ENCODE measurements around the gene HSD11B2. TPM values are rescaled to one million over a fixed set of nuclear protein-coding genes. Genes with fewer than 3 reads are reported as not detected.

The HSD11B2 gene
- total and polyA plus RNA-seq, 2 donors (not counting 1 experiment from before 2014, with no cell fraction given), result 0.15 TPM; not detected in 1

DNA sequence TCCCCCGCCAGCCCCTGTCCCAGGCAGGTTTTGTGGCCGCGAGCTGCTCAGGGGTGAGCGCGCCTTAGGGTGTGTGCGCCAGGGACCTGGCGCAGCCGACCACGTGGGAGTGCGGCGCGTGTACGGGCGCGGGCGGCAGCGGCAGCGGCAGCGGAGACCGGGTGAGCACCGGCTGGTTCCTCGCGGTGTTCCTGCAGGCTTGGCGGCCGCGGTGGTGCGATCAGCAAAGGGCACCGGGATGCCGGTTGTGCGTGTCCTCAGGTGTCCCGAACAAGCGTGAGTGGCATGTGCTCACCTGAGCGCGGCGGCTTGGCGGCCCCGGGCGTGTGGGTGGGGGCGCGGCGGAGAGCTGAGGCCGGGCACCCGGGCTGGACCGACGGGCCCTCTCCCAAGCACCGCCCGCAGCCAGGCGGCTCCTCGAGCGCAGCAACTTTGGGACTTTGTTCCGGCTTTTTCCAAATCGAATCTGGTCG, 381 bp upstream of the HSD11B2 start:
- Histone ChIP-seq H4K20me1 (ENCODE audit: control insufficient read depth, extremely low read depth, insufficient read depth, low read length) (no peaks in the 10 kb centered on the region), H3K9me3 (ENCODE audit: control insufficient read depth, insufficient read depth, low read depth, low read length) (no peaks in the 10 kb centered on the region), H3K4me2 (ENCODE audit: extremely low read depth, insufficient read depth, low read length) (peak overlapping the region; percentile 64), H3K27ac (ENCODE audit: insufficient read depth, low read length) (no peak overlapping the region), H3K79me2 (ENCODE audit: control insufficient read depth, insufficient read depth, low read length) (no peaks in the 10 kb centered on the region), H3K27me3 (ENCODE audit: control insufficient read depth, insufficient read depth, low read length) (peaks cover 27% of the 10 kb centered on the region), H3K4me1 (ENCODE audit: control insufficient read depth, extremely low read depth, insufficient read depth, low read length) (peaks cover 5% of the 10 kb centered on the region), H3K9ac (ENCODE audit: insufficient read depth, low read length) (no peak overlapping the region), H3K4me3 (replicated peaks in 1 of 4; ENCODE audit: control extremely low read depth in 1 of 4, insufficient read depth in 1 of 4, low read depth in 3 of 4, low read length in 4 of 4) (peak overlapping the region in 2 of 4 experiments; percentile 4 to 37), H2AFZ (ENCODE audit: low read length) (no peak overlapping the region), H3K36me3 (ENCODE audit: control insufficient read depth, insufficient read depth, low read length) (no peaks in the 10 kb centered on the region)
- TF ChIP-seq, protein P1, sequence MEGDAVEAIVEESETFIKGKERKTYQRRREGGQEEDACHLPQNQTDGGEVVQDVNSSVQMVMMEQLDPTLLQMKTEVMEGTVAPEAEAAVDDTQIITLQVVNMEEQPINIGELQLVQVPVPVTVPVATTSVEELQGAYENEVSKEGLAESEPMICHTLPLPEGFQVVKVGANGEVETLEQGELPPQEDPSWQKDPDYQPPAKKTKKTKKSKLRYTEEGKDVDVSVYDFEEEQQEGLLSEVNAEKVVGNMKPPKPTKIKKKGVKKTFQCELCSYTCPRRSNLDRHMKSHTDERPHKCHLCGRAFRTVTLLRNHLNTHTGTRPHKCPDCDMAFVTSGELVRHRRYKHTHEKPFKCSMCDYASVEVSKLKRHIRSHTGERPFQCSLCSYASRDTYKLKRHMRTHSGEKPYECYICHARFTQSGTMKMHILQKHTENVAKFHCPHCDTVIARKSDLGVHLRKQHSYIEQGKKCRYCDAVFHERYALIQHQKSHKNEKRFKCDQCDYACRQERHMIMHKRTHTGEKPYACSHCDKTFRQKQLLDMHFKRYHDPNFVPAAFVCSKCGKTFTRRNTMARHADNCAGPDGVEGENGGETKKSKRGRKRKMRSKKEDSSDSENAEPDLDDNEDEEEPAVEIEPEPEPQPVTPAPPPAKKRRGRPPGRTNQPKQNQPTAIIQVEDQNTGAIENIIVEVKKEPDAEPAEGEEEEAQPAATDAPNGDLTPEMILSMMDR (conservative IDR thresholded peaks at IDR 0.05 in 1 of 2, IDR thresholded peaks at IDR 0.05 in 1 of 2; ENCODE audit: low read depth in 1 of 2, low read length in 2 of 2), result no peak
- TF ChIP-seq EZH2 (IDR thresholded peaks at IDR 0.05; ENCODE audit: low read length, missing control alignments), result peak; percentile 92
- no peak for DNase-seq (ENCODE audit: low read depth in 2 of 2)

DNA sequence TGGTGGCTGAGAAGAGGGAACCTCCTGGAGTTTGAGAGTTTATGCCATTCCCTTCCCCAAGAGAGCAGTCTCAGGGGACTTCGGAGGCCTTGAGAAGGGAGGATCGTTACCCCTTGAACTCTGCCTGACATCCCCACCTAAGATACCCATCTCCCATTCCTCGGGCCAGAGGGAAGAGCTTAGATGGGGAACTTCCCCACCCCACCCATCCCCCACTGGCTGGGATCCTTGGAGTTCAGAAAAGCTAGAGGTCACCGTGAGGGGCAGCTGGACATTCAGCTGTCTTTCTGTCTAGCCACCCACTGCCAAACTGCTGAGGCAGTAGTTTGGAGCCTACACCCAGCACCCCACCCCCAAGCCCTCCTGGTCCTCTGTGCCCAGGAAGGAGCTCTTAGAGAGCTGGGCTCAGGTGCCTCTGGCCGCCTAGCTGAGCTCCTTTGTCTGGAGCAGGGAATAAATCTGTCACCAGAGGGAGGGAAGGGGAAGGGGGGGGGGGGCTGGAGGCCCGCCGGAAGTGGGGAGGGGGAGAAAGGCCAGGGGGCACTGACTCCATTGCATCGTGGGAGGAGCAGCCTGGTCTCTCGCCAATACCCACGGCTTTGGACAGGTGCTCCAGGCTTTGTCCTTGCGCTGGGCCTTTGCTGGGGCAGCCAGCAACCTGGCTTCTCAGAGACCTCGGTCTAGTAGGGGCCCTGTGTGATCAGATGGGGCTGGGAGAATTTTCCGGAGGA, 1.0 kb downstream of the HSD11B2 start:
- peak overlapping the region in 3 of 4 experiments; percentile 31 to 42 (median 34) for H3K4me3 ChIP-seq (replicated peaks in 1 of 4; ENCODE audit: control extremely low read depth in 1 of 4, insufficient read depth in 1 of 4, low read depth in 3 of 4, low read length in 4 of 4)
- H3K36me3 ChIP-seq (ENCODE audit: control insufficient read depth, insufficient read depth, low read length), result no peaks in the 10 kb centered on the region
- H3K27me3 ChIP-seq (ENCODE audit: control insufficient read depth, insufficient read depth, low read length), result peaks cover 23% of the 10 kb centered on the region
- H3K4me2 ChIP-seq (ENCODE audit: extremely low read depth, insufficient read depth, low read length), result peak overlapping the region; percentile 68
- H3K9me3 ChIP-seq (ENCODE audit: control insufficient read depth, insufficient read depth, low read depth, low read length), result no peaks in the 10 kb centered on the region
- no peak for TF ChIP-seq EZH2 (IDR thresholded peaks at IDR 0.05; ENCODE audit: low read length, missing control alignments)
- TF ChIP-seq, protein P1 (conservative IDR thresholded peaks at IDR 0.05 in 1 of 2, IDR thresholded peaks at IDR 0.05 in 1 of 2; ENCODE audit: low read depth in 1 of 2, low read length in 2 of 2), result no peak
- no peak overlapping the region for H3K27ac ChIP-seq (ENCODE audit: insufficient read depth, low read length)
- H2AFZ ChIP-seq (ENCODE audit: low read length), result no peak overlapping the region
- peaks cover 5% of the 10 kb centered on the region for H3K4me1 ChIP-seq (ENCODE audit: control insufficient read depth, extremely low read depth, insufficient read depth, low read length)
- H4K20me1 ChIP-seq (ENCODE audit: control insufficient read depth, extremely low read depth, insufficient read depth, low read length), result no peaks in the 10 kb centered on the region
- H3K9ac ChIP-seq (ENCODE audit: insufficient read depth, low read length), result no peak overlapping the region
- H3K79me2 ChIP-seq (ENCODE audit: control insufficient read depth, insufficient read depth, low read length), result no peaks in the 10 kb centered on the region
- no peak for DNase-seq (ENCODE audit: low read depth in 2 of 2)

DNA sequence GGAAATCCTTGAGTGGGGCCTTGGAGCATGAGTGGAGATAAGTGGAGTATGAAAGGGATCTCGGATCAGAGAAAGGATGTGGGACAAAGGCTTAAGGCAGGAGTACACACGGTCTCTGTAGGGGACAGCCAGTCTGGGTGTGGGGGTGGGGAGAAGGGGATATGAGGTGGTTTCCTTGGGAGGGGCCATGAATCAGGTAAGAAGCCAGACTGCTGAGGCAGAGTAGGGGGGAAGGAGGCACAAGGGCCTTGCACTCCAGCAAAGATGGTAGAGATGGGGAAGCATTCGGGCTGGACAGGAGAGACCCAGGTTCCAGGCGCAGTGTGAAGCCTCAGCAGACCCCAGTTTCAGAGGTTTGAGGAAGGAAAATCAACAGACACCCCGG, 1.6 kb downstream of the HSD11B2 start:
- TF ChIP-seq, protein P1 (conservative IDR thresholded peaks at IDR 0.05 in 1 of 2, IDR thresholded peaks at IDR 0.05 in 1 of 2; ENCODE audit: low read depth in 1 of 2, low read length in 2 of 2), result no peak
- TF ChIP-seq EZH2 (IDR thresholded peaks at IDR 0.05; ENCODE audit: low read length, missing control alignments), result no peak
- Histone ChIP-seq H4K20me1 (ENCODE audit: control insufficient read depth, extremely low read depth, insufficient read depth, low read length) (no peaks in the 10 kb centered on the region), H3K9me3 (ENCODE audit: control insufficient read depth, insufficient read depth, low read depth, low read length) (no peaks in the 10 kb centered on the region), H3K4me1 (ENCODE audit: control insufficient read depth, extremely low read depth, insufficient read depth, low read length) (peaks cover 5% of the 10 kb centered on the region), H3K4me2 (ENCODE audit: extremely low read depth, insufficient read depth, low read length) (no peak overlapping the region), H3K27me3 (ENCODE audit: control insufficient read depth, insufficient read depth, low read length) (peaks cover 23% of the 10 kb centered on the region), H3K4me3 (replicated peaks in 1 of 4; ENCODE audit: control extremely low read depth in 1 of 4, insufficient read depth in 1 of 4, low read depth in 3 of 4, low read length in 4 of 4) (no peak overlapping the region), H2AFZ (ENCODE audit: low read length) (no peak overlapping the region), H3K27ac (ENCODE audit: insufficient read depth, low read length) (no peak overlapping the region), H3K36me3 (ENCODE audit: control insufficient read depth, insufficient read depth, low read length) (no peaks in the 10 kb centered on the region), H3K79me2 (ENCODE audit: control insufficient read depth, insufficient read depth, low read length) (no peaks in the 10 kb centered on the region), H3K9ac (ENCODE audit: insufficient read depth, low read length) (no peak overlapping the region)
- DNase-seq (ENCODE audit: low read depth in 2 of 2), result no peak

Measured in fibroblast of lung (primary cell).